LoVo (cell line): ENCODE measurements around the gene MDGA2.
"Not testable (repeated sequence)": the region's sequence is repeated elsewhere in the genome, so short reads cannot be mapped to it uniquely, and the experiment has no call there.

Experiments used
- DNase-seq: peaks from one replicate; pipeline ENCODE4 v3.0.0-alpha.2; 2016; ENCODE audit warnings: low spot score

MDGA2 gene

GRCh38 chr14:47328376-47328775, 347.0 kb downstream of the MDGA2 start:
- DNase-seq, result no peak

- DNase-seq, result no peak
Measured at GRCh38 chr14:47327336-47327735, 348.1 kb downstream of the MDGA2 start.

GRCh38 chr14:47322751-47323150, 352.7 kb downstream of the MDGA2 start:
- no peak for DNase-seq

- no peak for DNase-seq
Measured at GRCh38 chr14:47302121-47302520, 373.3 kb downstream of the MDGA2 start.

- no peak for DNase-seq
Measured at GRCh38 chr14:47300796-47301195, 374.6 kb downstream of the MDGA2 start.

GRCh38 chr14:47297374-47297773, 378.0 kb downstream of the MDGA2 start:
- DNase-seq, result no peak

- DNase-seq, result no peak
Measured at GRCh38 chr14:47284283-47284682, 391.1 kb downstream of the MDGA2 start.

GRCh38 chr14:47281761-47282160, 393.6 kb downstream of the MDGA2 start:
- not testable (repeated sequence) for DNase-seq

- DNase-seq, result peak; percentile 31
Measured at GRCh38 chr14:47278233-47278842, 397.1 kb downstream of the MDGA2 start.

- no peak for DNase-seq
Measured at GRCh38 chr14:47277703-47278102, 397.7 kb downstream of the MDGA2 start.

GRCh38 chr14:47276931-47277330, 398.5 kb downstream of the MDGA2 start:
- no peak for DNase-seq

- DNase-seq, result no peak
Measured at GRCh38 chr14:47273939-47274338, 401.5 kb downstream of the MDGA2 start.

GRCh38 chr14:47270715-47271114, 404.7 kb downstream of the MDGA2 start:
- no peak for DNase-seq

- DNase-seq, result peak; percentile 23
Measured at GRCh38 chr14:47269756-47270492, 405.5 kb downstream of the MDGA2 start.

- DNase-seq, result no peak
Measured at GRCh38 chr14:47264842-47265241, 410.6 kb downstream of the MDGA2 start.

GRCh38 chr14:47262801-47263200, 412.6 kb downstream of the MDGA2 start:
- no peak for DNase-seq

- DNase-seq, result no peak
Measured at GRCh38 chr14:47261350-47261749, 414.1 kb downstream of the MDGA2 start.

- no peak for DNase-seq
Measured at GRCh38 chr14:47259796-47260195, 415.6 kb downstream of the MDGA2 start.

- DNase-seq, result no peak
Measured at GRCh38 chr14:47257013-47257412, 418.4 kb downstream of the MDGA2 start.

- no peak for DNase-seq
Measured at GRCh38 chr14:47252802-47253201, 422.6 kb downstream of the MDGA2 start.

- no peak for DNase-seq
Measured at GRCh38 chr14:47246367-47246766, 429.0 kb downstream of the MDGA2 start.

GRCh38 chr14:47242579-47242978, 432.8 kb downstream of the MDGA2 start:
- DNase-seq, result not testable (repeated sequence)

GRCh38 chr14:47240748-47241437, 434.5 kb downstream of the MDGA2 start:
- no peak for DNase-seq
